ENCODE data around the gene FCN1.

FCN1 gene

DNA sequence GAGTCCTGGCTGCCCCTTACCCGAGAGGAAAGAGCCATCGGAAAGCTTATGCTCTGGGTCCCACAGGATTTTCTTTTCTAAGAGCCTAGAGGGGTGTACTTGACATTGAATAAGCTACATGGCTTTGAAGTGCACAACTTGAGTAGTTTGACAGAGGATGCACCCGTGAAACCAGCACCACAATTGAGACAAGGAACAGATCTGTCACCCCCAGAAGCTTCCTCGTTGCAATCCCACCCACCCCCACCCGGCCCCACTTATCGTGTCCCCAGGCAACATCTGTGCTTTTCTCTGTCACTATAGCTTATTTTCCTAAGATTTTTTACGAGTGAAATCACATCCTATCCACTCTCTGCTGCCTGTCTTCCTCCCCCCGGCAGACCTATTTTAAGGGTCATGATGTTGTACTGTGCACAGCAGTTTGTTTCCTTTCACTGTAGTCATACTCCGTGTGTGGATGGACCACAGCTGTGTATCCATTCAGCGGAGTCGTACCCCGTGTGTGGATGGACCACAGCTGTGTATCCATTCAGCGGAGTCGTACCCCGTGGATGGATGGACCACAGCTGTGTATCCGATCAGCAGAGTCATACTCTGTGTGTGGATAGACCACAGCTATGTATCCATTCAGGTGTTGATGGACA is 45.9 kb downstream of the FCN1 start:
- no peaks in the 10 kb centered on the region for H3K4me1 ChIP-seq (ENCODE audit: insufficient read depth, low read length)
- no peaks in the 10 kb centered on the region for H3K27me3 ChIP-seq (ENCODE audit: insufficient read depth, low read length)

DNA sequence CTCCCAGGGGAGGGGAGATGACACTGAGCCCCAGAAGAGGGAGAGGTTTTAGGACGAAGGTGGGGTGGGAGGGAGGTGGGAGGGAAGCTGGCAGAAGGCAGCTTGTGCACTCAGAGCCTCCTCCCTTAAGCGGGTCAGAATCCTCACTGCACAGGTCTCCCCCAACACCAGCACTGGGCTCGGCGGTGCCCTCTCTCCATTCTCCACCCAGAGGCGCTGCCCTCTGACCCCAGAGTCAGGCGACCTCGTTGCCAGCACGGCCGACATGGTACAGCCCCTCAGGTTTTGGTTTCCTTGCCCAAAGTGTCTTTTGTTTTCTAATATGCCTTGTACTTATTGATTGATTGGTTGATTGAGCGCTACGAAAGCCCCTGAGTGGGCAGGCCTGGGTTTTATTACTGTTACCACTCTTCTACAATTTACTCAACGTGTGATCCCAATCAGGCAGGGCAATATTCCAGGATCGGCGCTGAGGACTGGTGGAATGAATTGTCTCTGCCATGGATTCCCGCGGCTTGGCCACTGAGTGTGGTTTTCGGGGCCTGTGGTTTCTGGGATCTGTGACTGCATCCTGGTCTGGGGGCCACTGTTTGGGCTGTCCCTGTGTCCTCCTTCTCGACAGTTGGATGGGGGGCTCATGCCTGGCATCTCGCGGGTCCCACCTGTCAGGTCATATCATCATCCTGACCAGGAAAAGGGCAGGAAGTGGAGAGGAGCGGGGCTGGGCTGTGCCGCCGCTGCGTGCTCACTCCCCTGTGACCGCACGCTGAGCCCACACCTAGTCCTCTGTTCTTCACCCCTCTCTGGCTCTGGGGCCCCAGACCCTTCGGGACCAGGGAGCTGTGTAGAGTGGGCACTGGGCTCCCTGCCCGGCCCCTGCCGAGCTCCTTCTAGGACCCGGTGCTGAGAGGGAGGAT is 46.7 kb downstream of the FCN1 start:
- Histone ChIP-seq H2AFZ (ENCODE audit: low read depth, low read length) (no peak overlapping the region), H3K27me3 (ENCODE audit: insufficient read depth, low read length) (no peaks in the 10 kb centered on the region), H3K4me3 (ENCODE audit: low read length) (no peak overlapping the region), H3K4me1 (ENCODE audit: insufficient read depth, low read length) (no peaks in the 10 kb centered on the region), H3K36me3 (ENCODE audit: insufficient read depth, low read length) (no peaks in the 10 kb centered on the region), H3K9me3 (ENCODE audit: low read length) (no peaks in the 10 kb centered on the region)

More for the DNA sequence above, 45.9 kb downstream of the FCN1 start:
- no peaks in the 10 kb centered on the region for H3K9me3 ChIP-seq (ENCODE audit: low read length)
- H3K4me3 ChIP-seq (ENCODE audit: low read length): no peak overlapping the region
- no peaks in the 10 kb centered on the region for H3K36me3 ChIP-seq (ENCODE audit: insufficient read depth, low read length)
- H2AFZ ChIP-seq (ENCODE audit: low read depth, low read length): no peak overlapping the region

DNA sequence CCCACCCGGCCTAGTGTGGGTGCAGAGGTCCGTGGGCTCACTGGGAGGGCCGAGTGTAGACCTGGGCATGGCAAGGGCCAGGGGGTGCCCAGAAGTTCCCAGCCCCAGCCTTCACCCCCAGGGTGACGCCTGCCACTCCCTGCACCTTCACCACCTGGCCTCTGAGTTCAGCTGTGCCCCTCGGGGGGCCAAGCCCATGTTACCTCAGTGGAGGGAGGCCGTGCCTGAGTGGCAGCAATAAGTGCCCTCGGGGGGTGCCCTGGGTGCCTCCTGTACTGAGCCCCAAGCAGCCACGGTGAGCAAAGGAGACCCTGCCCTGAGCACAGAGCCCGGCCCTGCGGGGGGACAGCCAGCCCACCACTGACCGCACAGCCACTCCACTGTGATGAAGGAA is 47.4 kb downstream of the FCN1 start:
- no peaks in the 10 kb centered on the region for H3K27me3 ChIP-seq (ENCODE audit: insufficient read depth, low read length)
- no peak overlapping the region for H2AFZ ChIP-seq (ENCODE audit: low read depth, low read length)
- H3K9me3 ChIP-seq (ENCODE audit: low read length): no peaks in the 10 kb centered on the region
- no peak overlapping the region for H3K4me3 ChIP-seq (ENCODE audit: low read length)
- no peaks in the 10 kb centered on the region for H3K4me1 ChIP-seq (ENCODE audit: insufficient read depth, low read length)
- H3K36me3 ChIP-seq (ENCODE audit: insufficient read depth, low read length): no peaks in the 10 kb centered on the region

DNA sequence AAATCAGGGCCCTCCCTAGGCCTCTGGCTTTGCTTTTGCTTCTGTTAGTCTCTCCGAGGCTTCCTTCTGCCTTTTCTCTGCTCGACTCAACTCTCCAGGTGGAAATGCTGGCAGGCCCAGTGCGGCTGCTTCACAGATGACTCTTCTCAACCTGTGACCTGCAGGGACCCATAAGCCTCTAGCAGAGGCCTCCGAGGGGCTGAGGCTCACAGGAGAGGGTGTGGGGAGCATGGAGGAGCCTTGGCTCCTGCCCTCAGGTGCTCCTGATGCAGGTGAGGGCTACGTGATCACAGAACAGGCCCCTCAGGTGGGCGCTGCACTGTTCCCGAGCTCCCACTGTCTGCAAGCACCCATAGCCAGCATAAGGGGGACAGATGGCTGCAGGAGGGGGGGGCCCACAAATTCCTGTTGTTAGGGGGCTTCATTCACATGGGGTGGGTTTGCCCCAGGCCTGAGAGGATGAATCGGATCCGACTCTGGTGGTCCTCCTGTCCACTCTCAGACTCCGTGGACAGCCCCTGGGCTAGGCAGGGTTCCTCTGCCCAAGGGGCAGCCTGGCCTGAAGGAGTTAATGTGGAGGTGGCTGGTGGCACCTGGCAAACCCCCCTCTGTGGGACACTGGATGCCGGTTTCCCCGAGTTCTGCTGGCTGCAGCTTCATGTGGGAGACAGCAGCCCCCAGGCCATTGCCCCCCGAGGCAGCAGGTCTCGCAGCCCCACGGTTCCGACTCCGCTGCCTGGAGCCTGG is 48.0 kb downstream of the FCN1 start:
- Histone ChIP-seq H3K36me3 (ENCODE audit: insufficient read depth, low read length) (no peaks in the 10 kb centered on the region), H3K4me3 (ENCODE audit: low read length) (no peak overlapping the region), H3K27me3 (ENCODE audit: insufficient read depth, low read length) (no peaks in the 10 kb centered on the region), H3K4me1 (ENCODE audit: insufficient read depth, low read length) (no peaks in the 10 kb centered on the region), H3K9me3 (ENCODE audit: low read length) (no peaks in the 10 kb centered on the region), H2AFZ (ENCODE audit: low read depth, low read length) (no peak overlapping the region)

DNA sequence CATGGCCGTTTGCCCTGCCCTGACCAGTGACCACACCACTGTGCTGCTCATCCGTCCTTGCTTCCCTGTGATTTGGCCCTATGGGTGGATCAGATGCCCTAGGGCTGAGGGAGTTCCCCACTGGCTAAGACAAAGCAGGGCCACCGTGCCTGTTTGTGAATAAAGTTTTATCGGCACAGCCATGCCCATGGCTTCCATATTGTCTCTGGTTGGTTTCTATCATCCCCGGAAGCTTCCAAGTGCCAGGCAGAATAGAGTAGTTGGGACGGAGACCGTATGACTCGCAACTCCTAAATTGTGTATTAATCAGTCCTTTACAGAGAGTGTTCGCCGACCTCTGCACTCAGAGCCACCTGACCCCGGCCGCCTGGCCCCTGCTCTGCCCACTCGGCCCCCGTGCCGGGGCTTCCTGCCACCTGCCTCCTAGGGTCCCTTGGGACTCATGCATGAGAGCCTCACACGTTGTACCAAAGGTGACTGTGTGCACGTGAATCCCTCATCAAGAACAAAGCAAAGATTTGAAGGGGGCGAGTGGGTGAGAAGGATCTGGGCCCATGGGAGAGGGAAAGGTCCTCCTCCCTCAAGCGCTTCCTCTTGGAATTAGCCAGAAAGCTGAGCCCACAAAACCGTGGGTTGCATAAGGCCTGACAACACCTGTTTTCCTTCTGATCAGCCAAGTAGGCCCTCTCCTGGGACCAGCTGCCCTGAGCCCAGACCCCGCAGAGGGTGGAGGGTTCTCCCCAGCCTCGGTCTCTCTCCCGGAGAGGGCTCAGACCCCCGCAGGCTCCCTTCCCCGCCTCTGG is 48.8 kb downstream of the FCN1 start:
- H3K27me3 ChIP-seq (ENCODE audit: insufficient read depth, low read length): no peaks in the 10 kb centered on the region
- H3K9me3 ChIP-seq (ENCODE audit: low read length): no peaks in the 10 kb centered on the region
- no peak overlapping the region for H2AFZ ChIP-seq (ENCODE audit: low read depth, low read length)
- H3K36me3 ChIP-seq (ENCODE audit: insufficient read depth, low read length): no peaks in the 10 kb centered on the region
- H3K4me1 ChIP-seq (ENCODE audit: insufficient read depth, low read length): no peaks in the 10 kb centered on the region
- no peak overlapping the region for H3K4me3 ChIP-seq (ENCODE audit: low read length)

DNA sequence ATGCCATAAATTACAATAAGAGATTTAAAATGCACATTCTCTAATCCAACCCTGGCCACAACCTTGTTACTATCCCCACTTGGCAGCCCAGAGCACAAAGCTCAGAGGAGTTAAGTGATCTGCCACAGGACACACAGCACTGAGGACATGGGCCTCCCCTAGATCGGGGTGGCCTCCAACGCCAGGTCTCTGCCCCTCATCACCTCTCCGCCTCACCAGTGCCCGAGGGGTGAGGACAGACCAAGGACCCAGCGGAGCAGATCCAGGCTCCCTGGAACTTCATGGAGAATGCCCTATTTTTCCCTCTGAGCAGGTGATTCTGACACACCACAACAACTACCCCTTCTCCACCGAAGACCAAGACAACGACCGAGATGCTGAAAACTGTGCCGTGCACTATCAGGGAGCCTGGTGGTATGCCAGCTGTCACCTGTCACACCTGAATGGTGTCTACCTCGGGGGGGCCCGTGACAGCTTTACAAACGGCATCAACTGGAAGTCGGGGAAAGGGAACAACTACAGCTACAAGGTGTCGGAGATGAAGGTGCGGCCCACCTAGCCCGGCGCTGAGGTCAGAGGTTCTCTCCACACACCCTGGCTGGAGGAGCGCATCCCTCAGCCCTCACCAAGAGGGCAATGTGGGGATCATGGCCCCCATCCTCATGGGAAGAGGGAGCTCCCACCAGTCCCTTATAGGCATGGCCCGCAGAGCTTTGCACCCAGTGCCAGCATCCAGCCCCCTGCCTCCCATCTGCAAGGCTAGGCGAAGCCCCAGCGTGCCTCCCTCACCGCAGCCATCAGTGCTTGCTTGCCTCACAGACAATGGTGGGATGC is 49.6 kb downstream of the FCN1 start:
- Histone ChIP-seq H3K27me3 (ENCODE audit: insufficient read depth, low read length) (no peaks in the 10 kb centered on the region), H2AFZ (ENCODE audit: low read depth, low read length) (no peak overlapping the region), H3K4me1 (ENCODE audit: insufficient read depth, low read length) (no peaks in the 10 kb centered on the region), H3K36me3 (ENCODE audit: insufficient read depth, low read length) (no peaks in the 10 kb centered on the region), H3K4me3 (ENCODE audit: low read length) (no peak overlapping the region), H3K9me3 (ENCODE audit: low read length) (no peaks in the 10 kb centered on the region)

DNA sequence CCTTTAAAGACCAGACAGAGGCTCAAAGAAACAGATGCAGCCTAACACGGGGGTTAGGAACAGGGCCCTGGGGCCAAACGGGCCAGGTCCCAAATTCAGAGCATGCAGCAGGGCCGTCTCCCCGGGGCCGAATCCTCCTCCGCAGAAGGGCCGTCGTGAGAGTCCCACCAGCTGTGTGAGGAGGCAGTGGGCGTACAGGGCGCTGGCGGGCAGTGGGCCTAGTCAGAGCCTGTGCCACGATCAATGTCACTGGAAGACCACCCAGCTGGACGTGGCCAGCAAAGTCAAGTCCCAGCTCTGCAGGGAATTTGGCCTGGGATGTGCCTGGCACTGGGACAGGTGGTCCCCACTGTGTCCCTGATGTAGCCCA is 52.9 kb downstream of the FCN1 start:
- Histone ChIP-seq H3K4me3 (ENCODE audit: low read length) (no peak overlapping the region), H2AFZ (ENCODE audit: low read depth, low read length) (no peak overlapping the region), H3K36me3 (ENCODE audit: insufficient read depth, low read length) (no peaks in the 10 kb centered on the region), H3K27me3 (ENCODE audit: insufficient read depth, low read length) (no peaks in the 10 kb centered on the region), H3K9me3 (ENCODE audit: low read length) (no peaks in the 10 kb centered on the region), H3K4me1 (ENCODE audit: insufficient read depth, low read length) (no peaks in the 10 kb centered on the region)

DNA sequence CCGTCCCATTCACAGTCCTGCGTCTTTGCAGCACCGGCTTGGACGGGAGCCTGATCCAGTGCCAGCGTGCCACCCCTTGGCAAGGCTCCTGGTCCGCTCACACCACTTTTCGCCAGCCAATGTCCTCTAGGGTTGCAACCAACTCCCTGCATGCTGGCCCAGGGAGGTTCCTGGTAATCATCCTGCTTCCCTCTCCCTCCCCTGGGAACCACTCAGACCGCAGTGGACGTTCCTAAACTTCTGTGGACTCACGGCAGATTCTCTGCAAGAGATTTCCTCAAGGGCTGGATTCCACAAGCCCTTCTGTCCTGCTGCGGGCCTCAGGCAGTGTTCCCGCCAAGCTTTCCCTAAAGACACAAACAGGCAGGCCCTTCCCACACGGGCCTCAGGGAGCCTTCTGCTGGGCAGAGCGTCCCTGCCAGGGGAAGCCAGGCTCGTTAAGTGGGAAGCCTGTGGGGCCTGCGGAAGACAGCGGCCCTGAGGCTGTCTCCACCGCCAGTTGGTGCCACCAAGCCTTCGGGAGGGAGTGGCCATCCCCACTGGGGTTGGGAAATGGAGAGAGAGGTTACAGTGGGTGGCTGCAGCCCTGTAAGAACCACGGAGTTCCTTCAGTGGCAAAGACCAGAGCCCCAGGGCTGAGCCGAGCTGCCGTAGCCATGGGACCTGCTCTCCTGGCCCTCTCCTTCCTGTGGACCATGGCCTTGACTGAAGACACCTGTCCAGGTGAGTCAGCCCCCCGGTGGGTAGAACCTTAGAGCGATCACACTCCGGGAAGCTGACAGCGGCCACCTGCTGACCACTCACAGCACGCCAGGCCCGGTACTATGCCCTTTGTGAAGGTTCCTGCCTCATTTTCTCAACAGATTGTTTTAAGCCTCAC is 53.5 kb downstream of the FCN1 start:
- H3K36me3 ChIP-seq (ENCODE audit: insufficient read depth, low read length): no peaks in the 10 kb centered on the region
- no peaks in the 10 kb centered on the region for H3K4me1 ChIP-seq (ENCODE audit: insufficient read depth, low read length)
- no peaks in the 10 kb centered on the region for H3K27me3 ChIP-seq (ENCODE audit: insufficient read depth, low read length)
- H3K4me3 ChIP-seq (ENCODE audit: low read length): no peak overlapping the region
- H3K9me3 ChIP-seq (ENCODE audit: low read length): no peaks in the 10 kb centered on the region
- H2AFZ ChIP-seq (ENCODE audit: low read depth, low read length): no peak overlapping the region

DNA sequence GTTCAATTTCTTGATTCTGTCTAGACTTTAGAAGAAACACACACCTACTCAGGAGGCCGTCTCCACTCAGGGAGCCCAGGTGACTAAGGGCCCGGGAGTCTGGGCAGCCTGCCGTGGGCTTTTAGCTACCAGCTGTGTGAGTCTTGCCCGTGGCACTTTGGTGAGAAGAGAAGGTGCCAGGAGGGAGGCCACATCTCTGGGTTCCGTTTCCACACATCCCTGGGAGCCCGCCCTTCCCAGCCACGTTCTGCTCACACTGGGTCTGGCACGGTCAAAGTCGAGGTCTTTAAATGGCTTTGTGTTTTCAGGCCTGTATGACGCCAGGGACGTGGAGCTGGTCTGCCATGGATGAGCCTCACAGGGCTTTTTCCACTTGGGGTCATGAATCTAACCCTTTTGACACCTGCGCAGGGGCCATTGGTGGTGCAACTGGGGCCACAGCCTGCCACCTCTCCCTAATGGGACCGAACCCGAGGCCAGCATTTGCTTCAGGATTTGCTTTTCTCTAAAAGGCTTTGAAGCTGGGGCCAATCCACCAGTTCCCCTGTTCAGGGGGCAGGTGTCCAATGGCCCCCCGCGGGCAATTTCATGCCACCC is 54.3 kb downstream of the FCN1 start:
- Histone ChIP-seq H3K4me1 (ENCODE audit: insufficient read depth, low read length) (no peaks in the 10 kb centered on the region), H3K9me3 (ENCODE audit: low read length) (no peaks in the 10 kb centered on the region), H3K4me3 (ENCODE audit: low read length) (no peak overlapping the region), H2AFZ (ENCODE audit: low read depth, low read length) (no peak overlapping the region), H3K27me3 (ENCODE audit: insufficient read depth, low read length) (no peaks in the 10 kb centered on the region), H3K36me3 (ENCODE audit: insufficient read depth, low read length) (no peaks in the 10 kb centered on the region)

DNA sequence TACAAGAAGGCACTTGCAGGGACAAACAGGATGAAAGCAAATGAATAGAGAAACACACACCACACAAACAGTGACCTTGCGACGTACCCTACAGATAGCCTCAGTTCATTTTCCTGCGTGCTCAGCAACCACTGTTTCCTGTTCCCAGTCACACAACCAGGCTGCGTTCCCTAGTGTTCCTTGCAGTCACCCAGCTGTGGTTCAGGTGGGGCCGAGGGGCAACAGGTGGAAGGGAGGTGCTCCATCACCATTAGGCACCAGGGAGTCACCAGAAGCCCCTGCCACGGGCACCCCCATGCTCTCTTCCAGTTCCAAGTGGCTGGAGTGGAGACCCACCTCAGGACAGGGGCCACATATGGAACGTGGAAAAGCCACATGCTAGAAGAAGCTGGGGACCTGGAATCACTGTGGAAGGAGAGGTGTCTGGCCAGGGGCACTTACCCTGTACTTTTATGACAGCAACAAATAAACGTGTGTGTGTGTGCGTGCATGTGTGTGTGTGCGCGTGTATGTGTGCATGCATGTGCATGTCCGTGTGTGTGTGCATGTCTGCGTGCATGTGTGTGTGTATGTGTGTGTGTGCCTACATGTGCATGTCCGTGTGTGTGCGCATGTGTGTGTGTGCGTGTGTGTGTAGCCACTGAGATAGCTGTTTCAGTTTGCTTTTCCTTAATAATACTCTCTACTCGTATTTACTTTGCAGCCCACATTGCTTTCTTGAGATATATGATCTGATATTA is 55.9 kb downstream of the FCN1 start:
- Histone ChIP-seq H2AFZ (ENCODE audit: low read depth, low read length) (no peak overlapping the region), H3K27me3 (ENCODE audit: insufficient read depth, low read length) (no peaks in the 10 kb centered on the region), H3K36me3 (ENCODE audit: insufficient read depth, low read length) (no peaks in the 10 kb centered on the region), H3K4me3 (ENCODE audit: low read length) (no peak overlapping the region), H3K9me3 (ENCODE audit: low read length) (no peaks in the 10 kb centered on the region), H3K4me1 (ENCODE audit: insufficient read depth, low read length) (no peaks in the 10 kb centered on the region)

DNA sequence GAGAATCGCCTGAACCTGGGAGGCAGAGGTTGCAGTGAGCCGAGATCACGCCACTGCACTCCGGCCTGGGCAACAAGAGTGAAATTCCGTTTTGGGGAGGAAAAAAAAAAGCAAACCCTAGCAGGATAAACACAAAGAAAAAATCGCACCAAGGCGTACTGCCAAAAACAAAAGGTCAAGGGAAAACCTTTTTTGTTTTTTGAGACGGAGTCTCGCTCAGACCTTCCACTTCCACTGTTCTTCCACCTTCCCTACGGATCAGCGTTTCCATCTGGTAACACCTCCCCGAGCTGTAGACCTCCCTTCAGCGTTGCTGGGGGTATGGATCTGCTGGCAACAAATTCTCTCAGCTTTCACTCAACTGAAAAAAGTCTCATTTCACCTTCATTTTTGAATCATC is 57.2 kb downstream of the FCN1 start:
- no peaks in the 10 kb centered on the region for H3K27me3 ChIP-seq (ENCODE audit: insufficient read depth, low read length)
- no peaks in the 10 kb centered on the region for H3K9me3 ChIP-seq (ENCODE audit: low read length)
- no peaks in the 10 kb centered on the region for H3K36me3 ChIP-seq (ENCODE audit: insufficient read depth, low read length)
- H3K4me3 ChIP-seq (ENCODE audit: low read length): no peak overlapping the region
- H3K4me1 ChIP-seq (ENCODE audit: insufficient read depth, low read length): no peaks in the 10 kb centered on the region
- H2AFZ ChIP-seq (ENCODE audit: low read depth, low read length): no peak overlapping the region
